Lower leg skin (tissue), 4 donors: Measurements from ENCODE around the gene CDK15. TPM values are rescaled to one million over a fixed set of nuclear protein-coding genes. Genes with fewer than 3 reads are reported as not detected.

Experiments
- DNase-seq, 2 donors: peaks; one replicate each; pipeline ENCODE4 v3.0.0-alpha.2; 2019; ENCODE audit warnings: low spot score in 2 of 2
- H3K4me3 ChIP-seq: fragments of 200-600 bp; sonication (generic); 2 replicates; pipeline ENCODE4 v1.5.1; 2017; ENCODE audit warnings: mild to moderate bottlenecking, low read depth; ENCODE audit not compliant: poor library complexity, severe bottlenecking
- POLR2A ChIP-seq, 2 donors: fragments of 450-650 bp; IDR thresholded peaks; one replicate each; pipeline ENCODE4 v1.6.1; 2016 to 2017; ENCODE audit warnings: antibody characterized with exemption in 2 of 2, mild to moderate bottlenecking in 1 of 2, moderate library complexity in 1 of 2
- WGBS, 2 donors: methylation state at CpG; one replicate each; pipeline ENCODE4 v1.1.5; 2018; 5-methylcytosine and 5-hydroxymethylcytosine counted together
- intact Hi-C: fragments of 100-400 bp; cut with DNase I; formaldehyde crosslinking; loops from one replicate; pipeline ENCODE4 v1.15.0; 2023; ENCODE audit warnings: low total_unique reads
- total RNA-seq, 4 donors: library from RNA; depleted of rRNA; stranded (reverse); fragments of >200 nt; gene quantifications; one replicate each; pipeline ENCODE4 v1.1.0, GENCODE V29; 2016
- TF ChIP-seq, protein P1 (sequence below), 3 donors: fragments of 450-650 bp; IDR thresholded peaks; one replicate each; pipeline ENCODE4 v1.5.1; 2016; ENCODE audit warnings: antibody characterized with exemption in 3 of 3, mild to moderate bottlenecking in 3 of 3, moderate library complexity in 2 of 3

The CDK15 gene
- total RNA-seq, 4 donors from 2014 or later = 0.27 to 0.91 (median 0.38) TPM

DNA sequence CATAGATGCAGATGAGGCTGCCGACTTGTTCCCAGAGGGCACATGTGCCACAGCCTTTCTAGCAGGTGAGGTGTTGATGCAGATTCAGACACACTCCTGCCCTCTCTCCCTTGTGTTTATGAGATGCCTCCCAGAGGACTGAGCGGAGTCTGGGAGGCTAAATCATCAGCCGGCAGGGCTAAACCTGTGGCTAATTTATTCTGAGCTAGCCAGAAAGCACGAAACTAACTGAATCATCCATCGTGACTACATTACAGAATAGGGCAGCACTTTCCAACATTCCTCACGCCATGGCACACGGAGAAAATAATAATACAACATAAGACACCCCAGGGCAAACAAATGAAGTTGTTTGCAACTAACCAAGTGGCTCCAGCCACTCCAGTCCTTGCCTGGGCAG lies 125.6 kb downstream of the CDK15 start:
- intact Hi-C loops = no loop called here
- 45 to 46% methylated on average over 7 of the region's 7 CpGs for WGBS, 2 donors
- TF ChIP-seq, protein P1, sequence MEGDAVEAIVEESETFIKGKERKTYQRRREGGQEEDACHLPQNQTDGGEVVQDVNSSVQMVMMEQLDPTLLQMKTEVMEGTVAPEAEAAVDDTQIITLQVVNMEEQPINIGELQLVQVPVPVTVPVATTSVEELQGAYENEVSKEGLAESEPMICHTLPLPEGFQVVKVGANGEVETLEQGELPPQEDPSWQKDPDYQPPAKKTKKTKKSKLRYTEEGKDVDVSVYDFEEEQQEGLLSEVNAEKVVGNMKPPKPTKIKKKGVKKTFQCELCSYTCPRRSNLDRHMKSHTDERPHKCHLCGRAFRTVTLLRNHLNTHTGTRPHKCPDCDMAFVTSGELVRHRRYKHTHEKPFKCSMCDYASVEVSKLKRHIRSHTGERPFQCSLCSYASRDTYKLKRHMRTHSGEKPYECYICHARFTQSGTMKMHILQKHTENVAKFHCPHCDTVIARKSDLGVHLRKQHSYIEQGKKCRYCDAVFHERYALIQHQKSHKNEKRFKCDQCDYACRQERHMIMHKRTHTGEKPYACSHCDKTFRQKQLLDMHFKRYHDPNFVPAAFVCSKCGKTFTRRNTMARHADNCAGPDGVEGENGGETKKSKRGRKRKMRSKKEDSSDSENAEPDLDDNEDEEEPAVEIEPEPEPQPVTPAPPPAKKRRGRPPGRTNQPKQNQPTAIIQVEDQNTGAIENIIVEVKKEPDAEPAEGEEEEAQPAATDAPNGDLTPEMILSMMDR (IDR thresholded peaks at IDR 0.05) = no peak
- no peak for TF ChIP-seq POLR2A (IDR thresholded peaks at IDR 0.05)
- no peak overlapping the region for H3K4me3 ChIP-seq
- DNase-seq = peak in 1 of 2 donors; percentile 49

GRCh38 chr2:201932511-201932910 lies 126.2 kb downstream of the CDK15 start:
- WGBS, 2 donors = 50 to 57% methylated on average over 3 of the region's 3 CpGs
- intact Hi-C loops = no loop called here
- no peak for TF ChIP-seq POLR2A (IDR thresholded peaks at IDR 0.05)
- TF ChIP-seq, protein P1 (IDR thresholded peaks at IDR 0.05) = no peak
- DNase-seq = no peak
- no peak overlapping the region for H3K4me3 ChIP-seq

GRCh38 chr2:201933792-201934237 lies 127.5 kb downstream of the CDK15 start:
- TF ChIP-seq, protein P1 (IDR thresholded peaks at IDR 0.05) = no peak
- no peak for TF ChIP-seq POLR2A (IDR thresholded peaks at IDR 0.05)
- intact Hi-C loops = no loop called here
- no peak for DNase-seq
- 46 to 60% methylated on average over 7 of the region's 7 CpGs for WGBS, 2 donors
- H3K4me3 ChIP-seq = no peak overlapping the region

- no peak overlapping the region for H3K4me3 ChIP-seq
- intact Hi-C loops = no loop called here
- TF ChIP-seq, protein P1 (IDR thresholded peaks at IDR 0.05) = no peak
- no peak for TF ChIP-seq POLR2A (IDR thresholded peaks at IDR 0.05)
- 88 to 93% methylated on average over 4 of the region's 4 CpGs for WGBS, 2 donors
- no peak for DNase-seq
Observed at GRCh38 chr2:201936817-201937216, 130.5 kb downstream of the CDK15 start.

DNA sequence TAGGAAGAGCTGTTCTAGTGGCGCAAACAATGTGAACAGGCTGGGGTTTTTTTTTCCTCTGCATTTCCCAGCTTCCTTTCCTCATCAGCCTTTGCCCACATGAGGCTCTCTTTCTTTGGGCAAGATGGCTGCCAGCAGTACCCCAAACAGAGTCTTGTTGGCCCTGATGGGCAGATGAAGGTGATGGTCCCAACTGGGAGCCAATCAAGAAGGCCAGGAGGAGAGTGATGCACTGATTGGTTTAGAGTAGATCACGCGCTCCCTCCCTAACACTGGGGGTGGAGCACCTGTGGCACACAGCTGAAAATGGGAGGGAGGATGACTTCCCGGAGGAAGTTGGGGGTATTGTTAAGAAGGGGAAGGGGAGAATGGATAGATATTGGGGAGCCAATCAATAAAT lies 131.0 kb downstream of the CDK15 start:
- no peak for DNase-seq
- TF ChIP-seq POLR2A (IDR thresholded peaks at IDR 0.05) = no peak
- TF ChIP-seq, protein P1 (IDR thresholded peaks at IDR 0.05) = no peak
- no peak overlapping the region for H3K4me3 ChIP-seq
- intact Hi-C loops = no loop called here
- WGBS, 2 donors = 90 to 96% methylated on average over 4 of the region's 4 CpGs

DNA sequence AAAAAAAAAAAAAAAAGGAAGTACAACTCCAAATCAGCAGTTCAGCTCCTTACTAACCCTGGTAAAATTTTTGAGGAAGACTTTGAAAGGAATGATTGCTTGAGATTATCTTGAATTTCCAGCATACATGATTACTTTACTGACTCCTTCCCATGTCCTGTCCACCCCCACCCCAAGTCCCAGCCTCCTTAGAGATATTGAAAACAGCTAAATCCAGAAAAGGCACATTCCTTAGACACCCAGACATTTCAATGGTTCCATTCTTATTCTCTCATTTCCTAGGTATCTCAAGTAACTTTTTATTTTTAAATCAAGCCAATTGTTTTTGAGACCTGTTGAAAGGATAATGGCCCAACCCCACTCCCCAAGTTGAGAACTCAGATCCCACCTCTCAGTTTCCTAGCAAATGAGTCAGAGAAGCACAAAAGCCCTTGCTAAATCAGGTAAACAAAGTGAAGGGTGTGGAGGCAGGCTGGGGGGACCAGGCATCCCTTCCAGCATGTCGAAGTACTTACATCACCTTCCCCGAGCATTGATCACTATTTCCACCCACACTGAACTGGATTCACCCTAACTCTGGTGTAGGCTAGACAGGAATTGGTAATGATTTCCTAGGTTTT lies 131.9 kb downstream of the CDK15 start:
- DNase-seq = no peak
- intact Hi-C loops = no loop called here
- 71 to 79% methylated on average over 2 of the region's 2 CpGs for WGBS, 2 donors
- TF ChIP-seq, protein P1 (IDR thresholded peaks at IDR 0.05) = no peak
- no peak for TF ChIP-seq POLR2A (IDR thresholded peaks at IDR 0.05)
- H3K4me3 ChIP-seq = no peak overlapping the region
